ENCODE data around the gene MTCL3.

The MTCL3 gene

DNA sequence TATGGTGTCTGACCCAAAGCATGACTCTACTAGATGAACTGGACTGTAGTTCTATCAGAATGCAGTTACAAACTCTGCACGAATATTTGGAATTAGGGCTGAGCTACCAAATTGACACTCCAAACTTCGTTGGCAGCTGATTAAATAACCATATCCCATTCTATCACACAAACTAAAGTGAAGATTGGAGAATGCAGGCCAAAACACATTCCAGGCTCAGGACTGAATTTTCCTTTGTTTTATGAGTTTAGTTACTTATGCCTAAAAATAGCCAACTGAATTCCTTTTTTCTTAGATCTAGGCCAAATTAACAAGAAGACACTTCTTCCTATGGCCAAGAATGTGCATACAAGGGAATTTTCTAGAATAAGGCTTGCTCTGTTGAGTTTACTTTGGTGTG, 50.2 kb downstream of the MTCL3 start:
- no peak for DNase-seq (ENCODE audit: low spot score)

DNA sequence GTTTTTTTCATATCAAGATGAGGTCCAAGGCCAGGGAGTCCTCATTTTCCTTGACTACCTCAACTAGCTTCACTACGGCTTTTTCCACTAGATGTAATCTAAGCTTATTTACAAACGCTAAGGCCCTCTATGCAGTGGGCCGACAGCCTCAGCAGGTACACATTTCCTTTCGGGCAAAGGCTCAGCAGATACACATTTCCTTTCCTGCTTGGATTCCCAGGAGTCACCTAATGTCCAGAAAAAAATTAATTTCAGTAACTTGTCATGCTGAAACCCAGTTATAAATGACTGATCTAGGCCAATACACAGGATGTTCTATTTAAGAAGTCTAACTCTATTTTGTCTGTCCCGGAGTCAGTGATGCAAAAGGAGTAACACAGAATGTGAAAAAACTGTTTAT, 52.7 kb downstream of the MTCL3 start:
- DNase-seq (ENCODE audit: low spot score): no peak

DNA sequence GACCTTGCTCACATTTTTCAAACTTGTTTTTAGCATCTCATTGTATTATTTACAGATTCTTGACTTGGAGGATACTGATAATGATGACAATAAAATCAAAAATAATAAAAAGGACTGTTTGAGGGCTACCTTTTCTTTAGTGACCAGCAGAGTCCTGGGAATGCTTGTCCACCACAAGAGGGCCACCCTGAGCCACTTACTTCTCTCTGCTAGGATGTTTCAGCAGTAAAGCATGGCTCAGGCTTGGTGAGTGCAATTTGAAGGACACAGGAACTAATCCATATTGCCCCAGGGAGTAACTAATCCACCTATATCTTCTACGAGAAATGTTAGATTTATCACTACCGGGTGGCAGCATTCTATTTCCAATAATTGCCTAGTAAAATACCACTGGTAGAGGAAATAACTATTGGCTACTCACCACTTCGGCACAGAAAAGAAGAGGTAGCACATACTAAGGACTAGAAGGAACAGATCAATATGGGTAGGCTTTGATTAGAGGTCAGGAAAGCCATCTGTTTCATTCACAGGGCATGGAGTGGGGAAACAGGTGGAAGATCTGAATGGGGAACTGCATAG, 54.2 kb downstream of the MTCL3 start:
- peak; percentile 73 for DNase-seq (ENCODE audit: low spot score)

DNA sequence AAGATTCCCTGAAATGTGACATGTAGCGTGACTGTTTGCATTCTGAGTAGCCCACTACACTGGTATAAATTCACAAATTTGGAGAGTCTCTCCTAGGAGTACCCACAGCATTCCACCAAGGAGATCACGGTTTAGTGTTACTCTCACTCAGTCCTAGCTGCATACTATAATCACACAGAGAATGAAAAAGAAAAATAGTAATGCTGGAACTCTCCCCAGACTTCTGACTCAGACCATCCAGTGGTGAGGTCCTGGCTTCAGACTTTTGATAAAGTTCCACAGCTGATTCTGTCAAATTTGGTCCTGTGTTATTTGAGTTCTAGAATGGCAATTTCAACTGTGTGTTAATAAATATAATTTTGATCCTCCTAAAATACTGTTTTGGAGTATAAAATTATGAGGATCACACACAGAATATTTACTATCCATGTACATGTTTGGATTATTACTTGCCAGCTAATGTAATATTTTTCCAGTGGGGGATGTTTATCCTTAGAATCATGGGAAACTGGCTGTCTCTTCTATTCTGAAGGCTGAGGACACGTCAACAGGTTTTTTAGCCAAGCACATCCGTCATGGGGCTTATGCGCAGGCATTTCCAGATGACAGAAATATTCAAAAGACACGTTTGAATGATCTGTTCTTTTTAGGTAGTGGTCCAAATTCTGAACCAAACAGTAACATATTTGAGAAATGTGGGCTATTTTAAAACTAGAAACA, 54.8 kb downstream of the MTCL3 start:
- no peak for DNase-seq (ENCODE audit: low spot score)

DNA sequence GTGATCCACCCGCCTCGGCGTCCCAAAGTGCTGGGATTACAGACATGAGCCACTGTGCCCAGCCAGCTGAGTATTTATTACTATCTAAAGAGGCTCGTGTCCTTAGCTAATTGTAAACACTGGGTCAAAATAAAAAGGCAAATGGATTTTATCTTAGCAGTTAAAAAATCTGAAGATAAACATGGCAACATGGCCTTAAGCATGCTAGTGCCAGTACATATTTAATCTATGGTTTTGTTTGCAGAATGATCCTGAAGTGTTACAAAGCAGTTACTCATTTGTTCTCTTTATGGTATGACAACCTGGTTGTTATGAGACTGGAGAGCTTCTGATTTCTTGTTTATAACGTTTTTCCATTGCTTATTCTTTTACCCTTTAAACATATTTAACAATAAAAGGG, 56.1 kb downstream of the MTCL3 start:
- DNase-seq (ENCODE audit: low spot score): no peak

DNA sequence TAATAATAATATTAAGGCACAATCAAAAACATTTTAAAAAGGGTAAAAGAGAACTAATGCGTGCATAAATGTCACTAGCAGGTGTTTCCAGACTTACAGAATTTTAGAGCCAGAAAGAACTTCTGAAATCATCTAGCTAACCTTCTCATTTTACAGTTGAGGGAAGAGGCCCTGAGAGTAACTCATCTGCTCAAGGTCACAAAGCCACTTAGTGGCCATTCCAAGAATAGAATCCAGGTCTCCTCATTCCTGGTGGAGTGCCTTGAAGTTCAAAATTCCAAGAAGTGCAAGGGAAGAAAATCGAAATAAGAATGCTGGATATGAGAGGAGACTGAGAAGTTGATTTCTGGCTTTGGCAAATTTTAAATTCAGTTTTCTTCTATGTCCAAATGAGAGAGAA, 56.8 kb downstream of the MTCL3 start:
- DNase-seq (ENCODE audit: low spot score): no peak

DNA sequence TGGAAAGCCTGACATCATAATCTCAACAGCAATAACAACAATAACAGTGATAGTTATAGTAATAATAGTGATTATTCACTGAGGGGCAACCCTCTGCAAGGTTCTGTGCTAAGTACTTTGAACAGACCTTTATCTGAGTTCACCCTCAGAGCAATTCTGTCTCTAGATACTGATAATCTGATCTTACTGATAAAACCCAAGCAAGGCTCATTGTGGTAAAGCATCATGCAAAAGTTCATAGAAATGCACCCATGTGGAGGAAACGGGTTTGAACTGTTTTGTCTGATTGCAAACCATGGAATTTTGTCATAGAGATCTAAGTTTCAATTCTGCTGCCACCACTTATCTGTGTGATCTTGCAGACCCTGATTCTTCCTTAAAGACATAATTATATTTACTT, 58.7 kb downstream of the MTCL3 start:
- no peak for DNase-seq (ENCODE audit: low spot score)

DNA sequence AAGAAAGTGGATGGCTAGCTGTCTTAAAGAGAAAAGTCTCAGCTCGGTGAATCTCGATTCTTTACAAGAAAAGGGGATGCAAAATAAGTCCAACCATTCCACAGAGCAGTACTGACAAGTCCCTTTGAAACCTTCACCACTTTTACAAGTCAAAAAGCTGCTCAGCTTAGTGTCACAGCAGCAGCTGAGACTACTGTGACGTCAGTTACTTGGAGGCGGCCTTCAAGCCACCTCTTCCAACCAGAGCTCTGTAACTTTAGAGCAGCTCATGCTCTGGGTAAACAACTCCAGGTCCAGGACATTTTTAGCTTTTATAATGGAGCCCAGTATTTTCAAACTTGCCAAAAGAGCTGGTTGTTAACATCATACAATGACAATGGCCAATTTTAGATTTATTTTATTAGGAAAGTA, 59.9 kb downstream of the MTCL3 start, which contains the start of gene KIAA0408:
TSS of gene KIAA0408 (minus strand) at position 159 of the 411 bp plus-strand sequence. CDS start 5,408 bp downstream, outside the sequence.
- no peak for DNase-seq (ENCODE audit: low spot score)

DNA sequence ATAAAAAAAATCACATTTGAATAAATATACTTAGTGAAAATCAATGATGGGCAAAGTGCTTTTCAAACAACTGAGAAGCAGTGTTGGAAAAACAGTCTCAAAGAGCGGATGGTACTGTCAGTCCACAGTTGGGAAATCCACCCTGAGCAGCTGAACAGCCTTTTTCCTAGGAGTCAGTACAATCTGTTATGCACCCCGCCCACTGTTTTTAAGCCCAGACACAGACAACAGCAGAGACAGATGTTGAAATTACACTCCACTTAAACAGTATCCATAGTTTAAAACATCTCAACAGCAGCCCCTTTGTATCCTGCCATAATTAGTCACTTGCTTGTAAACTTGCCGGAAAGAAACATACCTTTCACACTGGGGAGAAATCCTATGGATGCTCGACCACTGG, 60.3 kb downstream of the MTCL3 start:
- DNase-seq (ENCODE audit: low spot score): no peak

DNA sequence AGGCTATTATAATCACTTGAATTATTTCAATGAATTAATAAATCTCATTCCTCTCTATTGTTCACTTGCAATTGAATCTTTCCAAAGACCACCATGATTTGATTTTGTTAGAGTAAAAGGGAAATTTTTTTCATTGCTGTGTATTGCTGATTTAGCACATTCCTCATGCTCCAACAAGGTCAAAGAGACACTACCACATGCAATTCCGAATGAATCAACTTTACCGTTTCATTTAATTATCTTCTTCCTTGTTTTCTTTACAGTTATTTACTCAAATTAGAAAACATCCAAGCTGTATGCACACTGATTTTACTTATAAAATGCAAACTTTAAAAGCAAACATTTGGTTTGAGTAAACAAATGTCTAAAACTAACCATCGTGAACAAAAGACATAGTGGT, 60.9 kb downstream of the MTCL3 start:
- no peak for DNase-seq (ENCODE audit: low spot score)

DNA sequence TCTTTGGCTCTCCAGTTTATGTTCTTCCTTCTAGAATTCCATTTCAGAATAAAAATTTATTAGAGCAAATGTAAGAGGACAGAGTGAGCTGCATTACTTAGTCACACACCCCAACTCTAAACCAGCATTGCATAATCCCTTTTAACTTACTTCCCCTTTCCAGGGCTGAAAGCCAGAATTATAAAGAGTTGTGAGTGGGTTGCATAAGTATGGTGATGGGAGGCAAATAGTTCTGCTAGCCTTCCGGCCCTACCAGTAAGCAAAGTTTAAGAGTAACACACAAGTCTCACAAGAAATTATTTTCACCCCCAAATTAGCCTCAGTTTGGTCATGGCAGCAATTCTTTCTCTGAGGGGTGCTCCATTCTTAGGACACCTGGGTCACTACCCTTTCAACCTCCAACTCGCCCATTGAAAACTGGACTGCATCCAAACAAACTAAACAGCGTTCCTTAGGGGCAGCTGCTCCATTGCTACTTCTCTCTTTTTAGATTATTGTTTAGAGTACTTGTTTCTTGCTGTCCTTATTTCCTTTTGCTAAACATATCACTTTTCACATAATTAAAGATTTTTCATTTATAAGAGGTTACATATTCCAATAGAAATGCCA, 61.6 kb downstream of the MTCL3 start:
- no peak for DNase-seq (ENCODE audit: low spot score)

DNA sequence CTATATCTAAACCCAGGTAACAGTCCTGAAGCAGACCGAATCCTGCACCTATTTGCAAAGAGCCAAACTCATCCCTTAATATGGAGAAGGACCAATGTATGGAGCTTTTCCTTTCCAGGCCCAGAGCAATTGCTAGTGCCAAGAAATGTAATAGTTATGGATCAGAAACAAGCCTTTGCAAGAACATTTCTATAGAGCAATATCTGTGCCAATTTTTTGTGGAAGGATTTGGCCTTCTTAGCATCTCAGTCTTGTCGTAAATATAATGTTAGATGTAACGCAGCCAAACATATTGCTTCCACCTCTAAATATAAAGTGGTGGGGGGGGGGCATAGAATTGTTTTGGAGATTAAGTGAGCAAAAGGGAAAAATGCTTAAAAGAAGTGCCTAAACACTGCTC, 62.7 kb downstream of the MTCL3 start:
- no peak for DNase-seq (ENCODE audit: low spot score)

DNA sequence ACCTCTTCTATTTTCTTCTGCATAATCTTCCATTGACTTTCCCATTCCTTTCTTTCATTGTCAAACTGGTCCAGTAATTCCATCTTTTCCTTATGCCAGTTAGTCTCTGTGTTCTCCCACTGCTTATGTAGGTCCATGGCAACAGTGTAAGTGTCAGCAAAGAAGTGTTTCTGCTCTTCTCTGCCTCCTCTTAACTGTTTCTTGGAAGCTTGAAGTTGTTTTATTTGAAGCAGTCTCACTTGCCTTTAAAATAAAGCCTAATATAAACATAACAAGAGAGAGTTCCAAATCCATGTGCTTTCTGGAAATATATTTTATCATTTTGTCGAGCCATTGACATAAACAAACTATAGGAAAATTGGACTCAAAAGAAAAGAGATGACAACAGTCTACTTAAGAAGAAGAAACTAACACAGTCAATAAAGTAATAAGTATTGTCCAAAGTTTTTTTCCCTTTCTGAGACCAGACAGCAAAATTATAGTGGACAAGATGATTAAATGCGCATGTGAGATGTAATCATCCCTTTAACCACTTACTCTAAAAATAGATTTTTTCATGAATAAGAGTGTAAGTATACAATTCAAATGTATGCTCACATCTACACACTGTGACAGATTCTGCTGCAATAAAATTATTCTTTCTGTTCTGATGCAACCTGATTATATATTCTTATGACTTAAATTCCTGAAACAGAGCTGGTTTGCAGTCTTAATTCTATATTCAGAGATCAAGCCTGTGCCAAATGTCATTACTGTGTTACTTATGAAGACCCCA, 65.1 kb downstream of the MTCL3 start:
- no peak for DNase-seq (ENCODE audit: low spot score)

DNA sequence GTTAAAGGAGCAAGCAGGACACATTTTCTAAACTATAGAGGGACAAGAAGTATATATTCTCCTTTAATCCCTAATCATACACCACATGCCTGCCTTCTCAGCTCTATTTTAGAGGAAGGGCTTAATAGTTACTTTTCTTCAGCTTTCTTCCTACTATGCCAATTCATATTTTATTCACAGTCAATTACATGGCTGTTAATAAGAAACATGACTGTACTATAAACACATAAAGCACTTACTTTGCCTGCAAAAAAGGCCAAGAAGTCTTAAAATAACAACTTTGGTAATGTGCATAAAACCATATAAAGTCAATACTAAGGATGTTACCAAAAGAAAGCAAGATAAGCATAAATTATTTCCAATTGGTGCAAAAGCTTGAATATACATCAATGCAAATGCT, 66.3 kb downstream of the MTCL3 start:
- DNase-seq (ENCODE audit: low spot score): no peak

DNA sequence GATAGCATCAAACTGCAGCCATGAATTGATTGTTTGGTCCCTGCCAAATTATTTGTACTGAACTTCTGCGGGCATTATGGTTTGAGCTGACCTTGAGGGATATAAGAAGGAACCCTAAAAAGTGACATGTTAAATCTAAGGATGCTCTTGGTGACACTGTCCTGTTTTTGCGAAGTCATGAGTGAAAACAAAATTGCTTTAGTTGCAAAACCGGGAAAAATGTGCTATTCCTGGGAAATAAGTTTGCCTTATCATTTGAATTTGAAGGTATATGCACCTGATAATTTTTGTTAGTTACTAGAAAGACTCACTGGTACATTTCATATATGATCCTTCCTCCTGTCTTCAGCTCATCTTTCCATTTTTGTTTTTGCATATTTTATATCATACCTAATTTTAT, 67.7 kb downstream of the MTCL3 start:
- DNase-seq (ENCODE audit: low spot score): no peak

DNA sequence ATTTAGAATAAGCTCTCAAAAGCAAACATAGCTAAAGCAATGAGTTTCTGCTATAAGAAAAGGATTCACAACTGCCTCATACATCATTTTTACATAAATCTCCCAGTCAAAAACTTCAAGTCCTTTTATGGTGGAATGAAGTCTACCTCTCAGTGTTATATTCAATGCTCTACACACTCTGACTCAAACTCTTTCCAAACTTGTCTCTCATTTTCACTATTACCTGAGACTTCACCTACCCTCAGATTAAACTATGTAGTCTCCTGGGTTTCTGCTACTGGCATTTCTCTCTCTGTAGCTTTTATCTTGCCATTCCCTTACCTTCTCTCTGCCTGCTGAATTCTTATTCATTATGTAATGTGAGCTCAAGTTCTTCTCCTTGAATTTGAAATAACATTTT, 71.4 kb downstream of the MTCL3 start:
- DNase-seq (ENCODE audit: low spot score): no peak

DNA sequence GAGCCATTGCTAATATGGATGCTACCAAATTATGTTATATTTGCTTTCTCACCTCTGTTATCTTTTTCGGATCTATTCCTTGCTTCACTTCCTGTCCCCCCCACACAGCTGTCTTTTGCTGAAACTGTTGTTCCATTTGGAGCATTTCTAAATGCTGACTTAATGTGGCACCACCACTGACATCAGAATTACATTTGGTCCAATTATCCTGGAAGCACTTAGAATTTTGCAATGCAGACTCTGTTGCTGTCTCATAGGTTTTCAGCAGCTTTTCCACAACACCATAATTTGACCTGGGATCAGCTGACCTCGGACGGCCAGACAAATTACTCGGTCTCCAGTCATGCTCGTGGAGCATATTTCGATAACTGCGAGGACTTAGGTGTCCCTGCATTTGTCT, 72.8 kb downstream of the MTCL3 start:
- DNase-seq (ENCODE audit: low spot score): no peak

DNA sequence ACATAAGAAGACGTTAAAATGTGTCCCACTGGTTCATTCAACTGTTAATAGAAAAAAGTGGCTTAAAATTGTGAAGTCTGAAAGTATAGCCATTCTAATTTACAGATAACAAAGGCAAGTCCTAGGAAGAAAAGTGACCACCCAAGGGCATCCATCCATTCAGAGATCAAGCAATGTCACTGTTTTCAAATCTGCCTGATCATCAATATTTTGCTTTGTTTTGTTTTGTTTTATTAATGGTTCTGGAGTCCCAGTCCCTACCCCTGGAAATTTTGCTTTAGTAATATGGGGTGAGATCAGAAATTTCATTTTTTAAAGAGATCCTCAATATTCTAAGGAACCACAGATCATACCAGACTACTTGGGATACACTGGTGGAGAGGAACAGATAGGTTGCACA, 77.3 kb downstream of the MTCL3 start:
- DNase-seq (ENCODE audit: low spot score): no peak

DNA sequence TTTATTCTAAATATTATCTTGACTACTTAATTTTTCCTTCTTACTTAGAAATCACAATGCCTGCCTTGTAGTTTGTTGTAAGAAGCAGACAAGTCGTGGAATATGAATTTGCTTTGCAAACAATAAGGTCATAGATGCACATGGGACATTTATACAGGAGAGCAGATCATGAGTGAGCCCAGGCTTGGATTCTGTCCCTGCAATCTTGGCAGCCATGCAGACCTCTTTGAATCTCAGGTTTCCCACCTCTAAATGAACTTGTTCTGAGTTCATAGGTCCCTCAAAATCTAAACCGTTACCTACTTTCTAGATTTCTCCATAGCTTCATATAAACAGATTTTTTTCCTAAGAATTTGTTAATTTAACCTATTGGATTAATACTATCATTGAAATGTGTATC, 79.4 kb downstream of the MTCL3 start:
- no peak for DNase-seq (ENCODE audit: low spot score)

DNA sequence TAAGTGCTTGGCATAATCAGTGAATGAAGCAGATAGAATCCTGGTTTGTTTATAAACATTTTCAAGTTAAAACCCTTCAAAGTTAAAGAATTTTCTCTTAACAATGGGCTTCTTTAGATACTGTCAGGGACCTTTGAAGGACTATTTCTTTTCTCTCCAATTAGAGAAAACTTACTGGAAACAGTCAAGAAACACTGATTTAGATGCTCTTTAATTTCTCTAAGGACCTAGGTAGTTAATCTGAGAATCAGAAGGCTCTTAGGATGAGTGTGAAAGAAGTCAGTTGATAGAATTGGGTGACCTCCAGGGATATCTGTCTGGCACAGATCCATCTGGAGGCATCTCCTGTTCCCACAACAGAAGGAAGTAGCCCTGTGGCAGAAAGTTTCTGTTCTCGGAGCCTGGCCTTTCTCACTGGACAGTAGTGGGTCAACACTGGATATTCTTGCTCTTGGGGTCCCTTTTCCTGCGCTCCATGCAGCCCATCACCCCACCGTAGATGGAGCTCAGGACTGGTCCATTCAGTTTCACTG, 82.5 kb downstream of the MTCL3 start:
- DNase-seq (ENCODE audit: low spot score): no peak

DNA sequence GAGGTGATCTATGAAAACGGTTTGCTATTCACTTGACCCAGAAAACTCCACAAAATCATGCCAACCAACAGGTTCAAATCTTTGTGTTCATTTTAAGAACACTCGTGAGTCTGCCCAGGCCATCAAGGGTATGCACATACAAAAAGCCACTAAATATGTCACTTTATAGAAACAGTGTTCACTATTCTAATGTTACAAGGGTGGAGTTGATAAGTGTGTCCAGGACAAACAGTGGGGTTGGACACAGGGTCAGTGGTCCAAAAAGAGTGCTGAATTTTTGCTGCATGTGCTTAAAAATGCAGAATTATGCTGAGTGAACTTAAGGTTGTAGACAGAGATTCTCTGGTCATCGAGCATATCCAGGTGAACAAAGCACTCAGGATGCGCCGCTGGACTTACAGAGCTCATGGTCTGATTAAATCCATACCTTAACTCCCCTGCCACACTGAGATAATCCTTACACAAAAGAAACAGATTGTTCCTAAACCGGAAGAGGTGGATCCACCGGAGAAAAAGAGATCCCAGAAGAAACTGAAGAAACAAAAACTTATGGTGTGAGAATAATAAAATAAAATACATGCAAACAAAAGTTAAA, 83.4 kb downstream of the MTCL3 start:
- DNase-seq (ENCODE audit: low spot score): no peak

DNA sequence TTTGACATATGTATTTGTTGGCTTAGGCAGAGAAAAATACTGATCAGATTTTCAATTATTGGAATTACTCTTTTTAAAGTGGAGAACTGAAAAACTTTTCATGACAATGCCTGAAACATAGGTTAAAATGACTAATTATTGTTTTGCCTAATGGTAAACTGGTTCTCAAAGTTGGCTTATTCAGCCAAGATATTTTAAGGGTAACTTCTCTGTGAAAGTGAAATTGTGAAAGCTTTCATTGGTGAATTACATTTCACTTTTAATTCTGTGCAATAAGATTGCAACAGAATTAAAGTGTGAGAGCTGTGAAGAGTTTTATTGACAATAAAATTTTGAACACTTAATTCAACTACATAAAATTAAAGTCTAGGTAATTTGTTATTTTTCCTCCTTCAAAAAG, 84.5 kb downstream of the MTCL3 start:
- DNase-seq (ENCODE audit: low spot score): no peak

Measured in kidney capillary endothelial cell (primary cell).